Stimulated activated CD8-positive, alpha-beta memory T cell treated with anti-CD3 and anti-CD28 coated beads, Interleukin-7, amount 100 ng/mL, for 24 hours (primary cell): Measurements from ENCODE around the gene TAF4.

Experiments
- DNase-seq: peaks from one replicate; pipeline ENCODE4 v3.0.0-alpha.2; 2020; ENCODE audit warnings: low read depth

Gene TAF4

DNA sequence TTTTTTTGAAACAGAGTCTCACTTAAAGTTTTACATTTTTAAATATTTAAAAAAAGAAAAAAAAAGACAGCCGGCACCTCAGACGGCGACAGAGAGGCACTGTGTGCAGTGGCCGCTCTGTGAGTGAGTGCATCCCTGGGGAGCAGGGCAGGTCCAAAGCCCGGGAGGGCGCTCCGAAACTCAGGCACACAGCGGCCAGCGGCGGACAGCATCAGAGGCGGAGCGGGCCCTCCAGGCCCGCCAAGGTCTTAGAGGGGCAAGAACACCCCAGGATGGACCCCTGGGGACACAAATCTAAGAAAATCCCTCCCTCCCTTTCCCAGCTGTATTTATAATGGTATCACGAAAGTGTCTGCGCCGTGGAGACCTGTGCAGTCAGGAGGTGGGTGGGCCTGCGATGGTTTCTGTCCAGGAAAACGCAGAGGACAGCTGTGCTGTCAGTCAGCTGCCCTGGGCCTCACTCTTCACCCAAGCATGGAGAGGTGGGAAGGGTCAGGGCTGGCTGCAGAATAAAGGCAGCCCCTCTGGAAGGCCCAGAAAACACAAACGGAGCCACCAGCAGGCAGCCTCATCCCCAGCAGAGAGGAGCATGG is 43.8 kb downstream of the TAF4 start:
- no peak for DNase-seq

- DNase-seq = no peak
Observed at GRCh38 chr20:62020935-62021701, 44.6 kb downstream of the TAF4 start.

GRCh38 chr20:62019881-62020492 is 45.7 kb downstream of the TAF4 start:
- DNase-seq = no peak

- no peak for DNase-seq
Observed at GRCh38 chr20:62019144-62019805, 46.4 kb downstream of the TAF4 start.

DNA sequence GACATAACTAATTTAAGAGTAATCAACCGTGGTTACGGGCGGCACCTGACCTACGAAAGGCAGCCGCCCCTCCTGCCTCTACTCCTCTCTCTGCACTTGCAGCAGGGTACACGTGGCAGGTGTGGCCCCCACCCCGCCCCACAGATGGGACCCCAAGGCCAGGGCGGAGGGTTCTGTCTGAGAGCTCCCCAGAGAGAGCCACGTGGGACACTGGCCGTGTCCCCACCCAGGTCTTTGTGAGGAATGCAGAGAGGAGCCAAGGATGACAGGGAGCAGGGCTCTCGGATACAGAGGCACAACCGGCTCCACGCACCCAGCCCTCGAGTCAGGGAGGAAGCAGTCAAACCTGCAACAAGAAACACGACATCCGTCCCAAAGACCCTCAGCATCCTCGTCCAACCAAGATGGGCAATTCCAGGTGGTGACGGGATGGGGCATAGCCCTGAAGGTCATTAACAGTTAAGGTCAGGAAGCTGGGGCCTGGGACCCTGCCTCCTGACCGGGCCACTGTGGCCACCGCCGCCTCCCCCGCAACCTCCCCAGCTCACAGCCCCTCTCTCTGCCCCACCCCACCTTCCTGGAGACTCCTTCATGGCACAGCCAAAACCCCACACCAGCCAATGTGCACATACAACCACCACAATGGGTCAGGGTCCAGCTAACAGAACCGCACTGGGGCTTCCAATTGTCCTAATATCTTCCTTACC is 47.1 kb downstream of the TAF4 start:
- no peak for DNase-seq

GRCh38 chr20:62015540-62016288 is 50.0 kb downstream of the TAF4 start:
- DNase-seq = no peak

DNA sequence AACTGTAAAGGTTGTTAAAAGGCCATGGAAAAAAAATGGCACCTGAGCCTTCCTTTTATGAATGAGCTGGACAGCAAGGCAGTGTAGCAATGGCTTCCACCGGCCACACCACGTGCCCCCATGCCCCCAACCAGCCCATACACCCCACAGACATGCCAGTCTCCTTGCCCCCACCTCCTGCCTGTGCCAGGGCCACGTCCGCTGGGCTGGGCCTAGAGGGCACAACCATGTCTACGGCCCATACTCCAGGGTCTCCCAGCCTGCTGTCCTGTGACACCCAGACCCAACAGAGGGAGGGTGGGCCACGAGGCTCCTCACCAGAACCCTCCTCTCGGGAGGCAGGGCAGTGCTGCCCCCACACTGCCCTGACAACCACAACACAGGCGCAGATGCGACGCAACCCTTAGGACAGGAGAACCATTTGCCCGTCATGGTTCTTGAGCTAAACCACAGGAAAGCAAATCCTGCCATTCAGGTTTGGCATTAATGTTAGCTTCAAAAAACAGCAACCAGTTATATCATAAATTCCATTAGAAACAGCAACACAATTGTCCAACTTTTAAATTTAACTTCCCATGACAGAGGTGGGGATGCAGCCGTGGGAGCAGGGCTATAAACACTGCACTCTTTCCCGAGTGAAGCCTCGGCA is 50.7 kb downstream of the TAF4 start:
- DNase-seq = no peak

DNA sequence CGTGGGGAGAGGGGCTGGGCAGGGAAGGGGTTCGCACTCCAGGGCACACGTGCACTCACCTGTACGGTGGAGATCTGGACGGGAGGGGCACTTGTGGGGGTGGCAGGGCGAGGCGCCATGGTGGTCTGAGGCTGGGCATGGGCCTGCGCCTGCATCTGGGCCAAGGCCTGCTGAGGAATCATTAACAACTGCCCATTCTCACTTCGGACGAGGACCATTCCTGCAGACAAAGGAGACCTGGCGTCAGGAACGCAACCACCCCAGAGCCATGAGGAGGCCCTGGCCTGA is 51.2 kb downstream of the TAF4 start:
- DNase-seq = no peak

- DNase-seq = no peak
Observed at GRCh38 chr20:62012631-62013030, 53.0 kb downstream of the TAF4 start.

GRCh38 chr20:62011938-62012534 is 53.6 kb downstream of the TAF4 start:
- DNase-seq = no peak

DNA sequence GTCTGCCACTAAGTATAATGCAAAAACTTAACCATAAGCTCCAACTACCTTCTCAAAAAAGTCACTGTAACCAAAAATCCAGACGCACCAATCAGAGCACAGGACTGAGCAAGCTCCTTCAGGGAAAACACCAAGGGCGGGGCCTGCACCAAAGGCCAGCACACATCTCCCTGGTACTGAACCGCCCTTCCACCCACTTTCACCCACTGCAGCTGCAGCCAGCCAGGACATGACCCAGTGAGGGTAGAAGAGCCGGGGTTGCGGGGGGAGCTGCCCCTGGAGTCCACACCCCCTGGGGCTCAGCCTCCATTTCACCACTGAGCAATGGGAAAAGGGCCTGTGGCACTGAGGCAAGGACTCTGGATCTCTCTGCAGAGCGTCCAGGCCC is 54.3 kb downstream of the TAF4 start:
- no peak for DNase-seq

DNA sequence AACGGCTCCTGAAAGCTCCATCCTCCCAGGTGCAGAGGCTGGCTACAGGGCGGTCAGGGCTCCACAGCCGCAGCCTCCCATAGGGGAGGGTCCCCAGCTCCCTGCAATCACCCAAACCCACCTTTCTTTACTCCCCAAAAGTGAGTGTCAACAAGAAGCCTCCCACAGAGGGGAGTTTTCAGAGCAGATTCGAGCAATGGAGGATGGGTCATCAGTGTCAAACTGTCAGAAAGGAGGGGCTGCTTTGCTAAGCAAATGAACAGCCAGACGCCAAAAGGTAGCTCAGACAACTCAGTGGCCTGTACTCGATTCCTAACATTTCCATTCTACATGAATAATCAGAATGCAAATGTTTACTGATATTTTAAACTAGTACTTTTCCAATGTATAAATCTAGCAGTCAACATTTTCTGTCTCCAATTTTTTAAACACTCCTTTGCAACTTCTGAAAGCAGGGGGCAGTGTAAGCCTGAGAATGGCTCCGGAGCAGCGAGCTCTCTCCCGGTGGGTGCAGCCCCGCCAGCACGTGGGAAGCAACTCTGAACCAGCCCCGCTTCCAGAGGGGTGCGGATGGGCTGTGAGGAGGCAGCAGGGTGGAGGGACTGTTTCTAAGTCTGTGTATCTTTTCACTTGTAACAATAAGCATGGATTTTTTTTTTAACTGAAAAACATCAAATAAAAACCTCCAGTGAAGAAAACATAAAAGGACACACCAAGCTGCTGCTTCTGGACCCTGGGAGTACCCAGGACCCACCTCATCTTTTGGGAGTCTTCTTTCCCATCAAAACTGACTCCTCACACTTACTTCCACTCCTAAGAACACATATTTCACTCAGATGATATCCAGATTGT is 54.9 kb downstream of the TAF4 start:
- DNase-seq = peak; percentile 7

GRCh38 chr20:62009869-62010445 is 55.7 kb downstream of the TAF4 start:
- no peak for DNase-seq

DNA sequence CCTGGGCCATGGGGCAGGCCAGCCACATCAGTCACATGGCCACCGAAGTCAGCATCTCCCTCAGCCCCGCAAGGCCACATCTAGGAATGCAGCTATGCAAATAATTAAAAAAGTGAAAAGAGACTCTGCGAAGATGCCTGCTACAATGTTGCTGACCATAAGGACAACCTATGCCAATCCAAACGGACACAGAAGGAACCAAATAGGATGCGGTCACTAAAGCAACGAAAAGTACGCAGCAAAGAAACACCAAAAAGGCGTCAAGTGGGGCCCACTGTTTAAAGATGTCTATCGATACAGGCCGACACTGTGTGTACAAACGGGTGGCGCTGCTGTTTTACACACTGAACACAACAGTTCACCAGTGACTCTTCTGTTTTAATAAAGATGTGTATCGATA is 56.4 kb downstream of the TAF4 start:
- no peak for DNase-seq

- DNase-seq = no peak
Observed at GRCh38 chr20:62008643-62009183, 57.0 kb downstream of the TAF4 start.

GRCh38 chr20:62007127-62007647 is 58.5 kb downstream of the TAF4 start:
- DNase-seq = no peak

DNA sequence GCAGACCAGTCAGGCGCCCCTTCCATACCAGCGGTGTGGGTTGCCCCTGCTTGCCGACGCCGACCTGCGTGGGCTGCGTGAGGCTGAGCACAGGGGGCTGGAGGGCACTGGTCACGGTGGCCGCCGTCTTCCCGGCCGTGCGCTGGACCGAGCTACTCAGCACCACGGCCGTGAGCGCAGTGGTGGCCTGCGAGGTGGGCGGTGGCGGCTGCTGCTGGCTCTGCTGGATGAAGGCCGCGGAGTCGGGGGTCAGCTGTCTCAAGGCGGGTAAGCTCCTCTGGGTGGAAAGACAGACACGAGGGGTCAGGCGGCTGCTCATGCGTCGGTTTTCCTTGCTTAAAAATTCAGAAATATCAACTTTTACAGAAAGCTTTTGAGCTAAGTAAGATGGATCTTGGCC is 59.2 kb downstream of the TAF4 start:
- DNase-seq = no peak

DNA sequence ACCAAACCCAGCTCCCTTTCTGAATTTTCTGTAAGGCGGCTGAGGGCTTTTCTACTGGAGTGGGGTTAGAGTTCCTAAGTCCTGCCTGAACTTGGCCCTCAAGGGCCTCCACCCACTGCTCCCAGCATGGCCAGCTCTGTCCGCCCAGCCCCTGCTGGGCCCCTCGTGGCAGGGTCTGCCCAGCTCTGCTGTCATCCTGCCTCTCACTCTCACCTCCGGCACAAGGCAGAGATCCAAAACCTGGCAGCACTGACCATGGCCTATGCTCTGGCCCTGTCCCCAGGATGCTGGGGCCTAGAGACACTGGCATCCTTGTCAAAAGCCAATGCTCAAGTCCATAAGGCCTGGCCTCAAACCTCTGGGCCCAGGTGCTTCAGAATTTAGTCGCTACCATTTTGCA is 61.1 kb downstream of the TAF4 start:
- no peak for DNase-seq
